GM23248 (cell line): Measurements from ENCODE around the gene GFOD1.

Source experiments
- EZH2 ChIP-seq: fragments of 200-600 bp; sonication (generic); IDR thresholded peaks from 2 replicates; pipeline ENCODE4 v1.6.1; 2018; ENCODE audit warnings: antibody characterized with exemption, mild to moderate bottlenecking; ENCODE audit not compliant: insufficient read depth, poor library complexity, severe bottlenecking
- EZH2phosphoT487 ChIP-seq: fragments of 200-600 bp; sonication (generic); IDR thresholded peaks from 2 replicates; pipeline ENCODE4 v1.6.1; 2018; ENCODE audit warnings: antibody characterized with exemption, moderate library complexity, mild to moderate bottlenecking, low read depth; ENCODE audit not compliant: insufficient read depth

- TF ChIP-seq EZH2 (no peak), EZH2phosphoT487 (no peak)
Observed at GRCh38 chr6:13398421-13398994, 88.9 kb downstream of the GFOD1 start.
